Right kidney (tissue), 1 donor: ENCODE data around the gene VEGFB.

Source experiments
- DNase-seq: peaks from one replicate; pipeline ENCODE4 v3.0.0-alpha.2; 2016

Gene VEGFB

GRCh38 chr11:64278576-64279190 is 44.3 kb downstream of the VEGFB start:
- DNase-seq, result no peak

GRCh38 chr11:64281957-64282770 is 47.8 kb downstream of the VEGFB start:
- no peak for DNase-seq

- no peak for DNase-seq
Observed at GRCh38 chr11:64283092-64283491, 48.7 kb downstream of the VEGFB start.

GRCh38 chr11:64284048-64284961 is 49.9 kb downstream of the VEGFB start, which contains the start of gene BAD:
Gene BAD, minus strand, starts transcription at chr11:64284665. Its CDS starts 297 bp downstream, at chr11:64284368.
- peak; percentile 92 for DNase-seq

GRCh38 chr11:64284962-64285884 is 50.8 kb downstream of the VEGFB start, which contains the start of gene GPR137:
Gene GPR137, plus strand, starts transcription at chr11:64285848. Its CDS starts 677 bp downstream, at chr11:64286525.
- DNase-seq, result peak; percentile 100

- peak; percentile 53 for DNase-seq
Observed at GRCh38 chr11:64285885-64286800, 51.8 kb downstream of the VEGFB start.

- DNase-seq, result no peak
Observed at GRCh38 chr11:64286801-64287159, 52.4 kb downstream of the VEGFB start.

GRCh38 chr11:64287676-64288352 is 53.4 kb downstream of the VEGFB start:
- DNase-seq, result no peak

GRCh38 chr11:64288353-64288750 is 54.0 kb downstream of the VEGFB start:
- no peak for DNase-seq
